ENCODE results near the gene GPS2. TPM values are rescaled to one million over a fixed set of nuclear protein-coding genes. Genes with fewer than 3 reads are reported as not detected.

Gene GPS2
- total and polyA plus RNA-seq, 7 donors = 71.8 to 197 (median 101) TPM

GRCh38 chr17:7323731-7324437 lies 8.7 kb upstream of the GPS2 start:
- Histone ChIP-seq H3K9me3 (no peaks in the 10 kb centered on the region), H3K4me3 (no peak overlapping the region), H3K27me3 (ENCODE audit: insufficient read depth in 3 of 3, low read length in 2 of 3) (no peaks in the 10 kb centered on the region), H3K4me1 (peaks cover 12% of the 10 kb centered on the region), H3K27ac (no peak overlapping the region), H3K36me3 (ENCODE audit: insufficient read depth in 1 of 2, low read depth in 1 of 2) (peaks cover 14 to 82% of the 10 kb centered on the region in 2 donors)
- ATAC-seq (peak in 3 of 4 donors; percentile 13 to 64 (median 43)), DNase-seq (peak; percentile 55 to 78)
- WGBS, 3 donors = 66 to 67% (median 66%) methylated on average over 36 to 39 of the region's 39 CpGs
- intact Hi-C loops (cut with DNase I) = no loop called here
- TF ChIP-seq, protein P1, sequence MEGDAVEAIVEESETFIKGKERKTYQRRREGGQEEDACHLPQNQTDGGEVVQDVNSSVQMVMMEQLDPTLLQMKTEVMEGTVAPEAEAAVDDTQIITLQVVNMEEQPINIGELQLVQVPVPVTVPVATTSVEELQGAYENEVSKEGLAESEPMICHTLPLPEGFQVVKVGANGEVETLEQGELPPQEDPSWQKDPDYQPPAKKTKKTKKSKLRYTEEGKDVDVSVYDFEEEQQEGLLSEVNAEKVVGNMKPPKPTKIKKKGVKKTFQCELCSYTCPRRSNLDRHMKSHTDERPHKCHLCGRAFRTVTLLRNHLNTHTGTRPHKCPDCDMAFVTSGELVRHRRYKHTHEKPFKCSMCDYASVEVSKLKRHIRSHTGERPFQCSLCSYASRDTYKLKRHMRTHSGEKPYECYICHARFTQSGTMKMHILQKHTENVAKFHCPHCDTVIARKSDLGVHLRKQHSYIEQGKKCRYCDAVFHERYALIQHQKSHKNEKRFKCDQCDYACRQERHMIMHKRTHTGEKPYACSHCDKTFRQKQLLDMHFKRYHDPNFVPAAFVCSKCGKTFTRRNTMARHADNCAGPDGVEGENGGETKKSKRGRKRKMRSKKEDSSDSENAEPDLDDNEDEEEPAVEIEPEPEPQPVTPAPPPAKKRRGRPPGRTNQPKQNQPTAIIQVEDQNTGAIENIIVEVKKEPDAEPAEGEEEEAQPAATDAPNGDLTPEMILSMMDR (IDR thresholded peaks at IDR 0.05) = peak; percentile 68

- 85 to 92% (median 88%) methylated on average over 22 of the region's 22 CpGs for WGBS, 3 donors
- DNase-seq = no peak
- peaks cover 2% of the 10 kb centered on the region for H3K4me1 ChIP-seq
- no peak overlapping the region for H3K27ac ChIP-seq
- TF ChIP-seq, protein P1 (IDR thresholded peaks at IDR 0.05) = no peak
- intact Hi-C loops (cut with DNase I) = no loop called here
- peaks cover 17 to 94% of the 10 kb centered on the region in 2 donors for H3K36me3 ChIP-seq (ENCODE audit: insufficient read depth in 1 of 2, low read depth in 1 of 2)
- ATAC-seq = no peak
- no peak overlapping the region for H3K4me3 ChIP-seq
- no peaks in the 10 kb centered on the region for H3K27me3 ChIP-seq (ENCODE audit: insufficient read depth in 3 of 3, low read length in 2 of 3)
- H3K9me3 ChIP-seq = no peaks in the 10 kb centered on the region
Measured at GRCh38 chr17:7322520-7323194, 7.5 kb upstream of the GPS2 start.

GRCh38 chr17:7321466-7321865 lies 6.3 kb upstream of the GPS2 start:
- DNase-seq = no peak
- Histone ChIP-seq H3K36me3 (ENCODE audit: insufficient read depth in 1 of 2, low read depth in 1 of 2) (peaks cover 17 to 100% of the 10 kb centered on the region in 2 donors), H3K27ac (no peak overlapping the region), H3K27me3 (ENCODE audit: insufficient read depth in 3 of 3, low read length in 2 of 3) (no peaks in the 10 kb centered on the region), H3K9me3 (no peaks in the 10 kb centered on the region), H3K4me1 (no peaks in the 10 kb centered on the region), H3K4me3 (no peak overlapping the region)
- 85 to 95% (median 87%) methylated on average over 15 of the region's 15 CpGs for WGBS, 3 donors
- no peak for ATAC-seq
- TF ChIP-seq, protein P1 (IDR thresholded peaks at IDR 0.05) = no peak
- intact Hi-C loops (cut with DNase I) = no loop called here

DNA sequence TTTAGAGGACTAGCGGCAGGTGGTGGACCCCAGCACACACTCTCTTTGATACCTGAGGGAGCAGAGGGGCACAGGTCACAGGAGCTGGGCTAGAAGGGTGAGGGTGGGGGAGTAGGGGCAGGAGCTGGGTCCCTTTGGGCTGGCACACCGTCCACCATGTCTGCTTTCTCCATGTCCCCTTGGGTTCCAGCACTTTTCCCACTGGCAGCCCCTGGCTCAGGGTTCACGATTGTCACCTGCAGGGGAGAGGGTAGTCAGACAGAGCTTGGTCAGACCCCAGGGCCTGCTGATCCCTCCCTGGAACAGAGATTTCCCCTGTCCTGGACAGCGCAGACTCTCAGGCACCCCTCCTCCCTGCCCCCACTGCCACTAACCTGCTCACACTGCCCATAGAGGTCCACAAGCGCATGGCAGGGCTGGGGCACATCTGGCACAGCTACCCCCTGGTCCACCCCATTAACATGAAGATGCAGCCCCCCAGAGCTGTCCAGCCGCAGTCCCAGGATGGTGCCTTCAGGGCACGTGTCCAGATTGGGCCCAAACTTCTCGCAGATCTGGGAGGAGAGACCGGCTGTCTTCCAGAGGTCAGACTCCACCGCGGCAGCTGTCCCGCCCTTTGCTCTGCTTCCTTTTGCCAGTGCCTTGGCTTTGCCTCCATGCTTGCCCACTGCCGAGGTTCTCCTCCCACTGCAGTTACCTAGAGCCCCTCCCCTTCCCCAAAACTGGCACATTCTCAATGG lies 3.1 kb upstream of the GPS2 start:
- 82 to 97% (median 85%) methylated on average over 13 of the region's 13 CpGs for WGBS, 3 donors
- TF ChIP-seq, protein P1 (IDR thresholded peaks at IDR 0.05) = no peak
- Histone ChIP-seq H3K4me3 (no peak overlapping the region), H3K27me3 (ENCODE audit: insufficient read depth in 3 of 3, low read length in 2 of 3) (no peaks in the 10 kb centered on the region), H3K27ac (no peak overlapping the region), H3K36me3 (ENCODE audit: insufficient read depth in 1 of 2, low read depth in 1 of 2) (peaks cover 17 to 87% of the 10 kb centered on the region in 2 donors), H3K9me3 (no peaks in the 10 kb centered on the region), H3K4me1 (peaks cover 20% of the 10 kb centered on the region)
- DNase-seq = no peak
- intact Hi-C loops (cut with DNase I) = no loop called here
- ATAC-seq = no peak

All from psoas muscle (tissue), 8 donors.